Activated CD4-positive, alpha-beta T cell treated with anti-CD3 and anti-CD28 coated beads for 24 hours (primary cell): Measurements from ENCODE around the gene ZNF785.
A peak's percentile ranks its signal among the peaks of the same experiment; 100 is the strongest.
"Not testable (repeated sequence)": the region's sequence is repeated elsewhere in the genome, so short reads cannot be mapped to it uniquely, and the experiment has no call there.

Experiments
- DNase-seq, 2 donors: peaks; one replicate each; pipeline ENCODE4 v3.0.0-alpha.2; 2020; ENCODE audit warnings: low read depth in 2 of 2

ZNF785 gene

DNA sequence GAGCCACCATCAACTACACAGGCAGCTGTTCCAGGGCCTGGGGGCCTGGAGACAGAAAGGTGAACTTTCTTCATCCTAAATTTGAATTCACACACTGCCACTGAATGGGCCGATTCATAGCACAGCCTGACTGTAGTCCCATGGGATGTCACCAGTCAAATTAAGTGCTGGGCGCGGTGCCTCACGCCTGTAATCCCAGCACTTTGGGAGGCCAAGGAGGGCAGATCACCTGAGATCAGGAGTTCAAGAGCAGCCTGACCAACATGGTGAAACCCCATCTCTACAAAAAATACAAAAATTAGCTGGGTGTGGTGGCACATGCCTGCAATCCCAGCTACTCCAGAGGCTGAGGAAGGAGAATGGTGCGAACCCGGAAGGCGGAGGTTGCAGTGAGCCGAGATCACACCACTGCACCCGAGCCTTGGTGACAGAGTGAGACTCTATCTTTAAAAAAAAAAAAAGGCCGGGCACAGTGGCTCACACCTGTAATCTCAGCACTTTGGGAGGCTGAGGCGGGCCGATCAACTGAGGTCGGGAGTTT, 45.4 kb downstream of the ZNF785 start:
- not testable (repeated sequence) for DNase-seq

DNA sequence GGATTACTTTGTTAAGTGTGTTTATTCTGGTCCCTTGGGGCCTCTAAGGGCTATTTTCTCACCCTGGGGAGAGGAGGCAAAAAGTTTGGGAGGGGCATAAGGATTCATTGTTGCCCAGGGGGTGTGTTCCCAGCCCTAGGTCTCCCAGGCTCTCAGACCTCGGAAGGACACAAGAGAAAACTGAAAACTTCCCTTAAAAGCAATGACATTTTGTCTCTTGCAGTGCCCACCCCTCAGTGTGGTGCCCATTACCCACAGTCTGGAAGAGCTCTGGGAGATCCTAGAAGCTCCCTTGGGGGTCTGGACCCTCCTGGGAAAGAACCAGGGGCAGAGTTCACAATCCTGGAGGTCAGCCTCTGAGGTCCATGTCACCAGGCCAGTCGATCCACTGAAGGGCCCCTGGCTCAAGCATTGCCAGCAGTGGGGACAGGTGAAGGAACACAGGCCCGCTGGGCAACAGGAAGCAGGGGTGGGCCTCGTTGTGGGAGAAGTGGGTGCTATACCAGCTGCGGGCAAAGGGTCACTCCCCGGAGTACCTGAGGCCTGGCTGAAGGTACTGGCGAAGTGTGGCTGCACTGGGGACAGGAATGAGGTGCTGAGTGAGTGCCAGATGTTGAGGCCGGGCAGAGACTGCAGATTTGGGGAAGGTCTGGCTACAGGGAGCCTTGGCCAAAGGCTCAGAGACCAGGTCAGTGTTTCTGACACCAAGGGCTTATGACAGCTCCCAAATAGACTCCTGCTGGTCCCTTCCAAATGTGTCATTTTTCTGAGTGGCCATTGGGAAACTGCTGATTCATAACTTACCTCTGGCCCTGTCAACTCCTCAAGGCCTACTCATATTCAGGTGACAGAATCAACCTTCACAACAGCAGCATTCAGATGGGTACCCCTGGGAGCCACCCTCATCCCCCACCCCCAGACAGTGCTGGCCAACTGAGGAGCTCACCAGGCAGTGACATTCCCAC, 46.2 kb downstream of the ZNF785 start:
- DNase-seq: no peak

DNA sequence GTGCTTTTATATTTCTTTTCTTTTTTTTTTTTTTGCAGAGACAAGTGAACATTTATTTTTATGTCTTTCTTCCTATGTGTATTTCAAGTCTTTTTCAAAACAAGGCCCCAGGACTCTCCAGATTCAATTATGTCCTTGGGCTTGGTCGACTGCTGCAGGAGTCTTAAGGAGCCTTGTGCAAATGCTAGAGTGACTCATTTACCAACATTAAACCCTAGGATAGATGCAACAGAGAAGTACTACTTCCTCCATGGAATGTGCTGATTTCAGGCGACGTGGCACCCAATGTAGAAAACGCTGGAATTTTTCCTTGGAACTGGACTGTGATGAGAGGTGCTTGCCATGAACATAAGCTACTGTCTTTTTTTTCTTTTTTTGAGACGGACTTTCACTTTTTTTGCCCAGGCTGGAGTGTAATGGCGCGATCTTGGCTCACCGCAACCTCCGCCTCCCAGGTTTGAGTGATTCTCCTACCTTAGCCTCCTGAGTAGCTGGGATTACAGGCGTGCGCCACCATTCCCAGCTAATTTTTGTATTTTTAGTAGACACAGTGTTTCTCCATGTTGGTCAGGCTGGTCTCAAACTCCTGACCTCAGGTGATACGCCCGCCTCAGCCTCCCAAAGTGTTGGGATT, 49.0 kb downstream of the ZNF785 start:
- not testable (repeated sequence) for DNase-seq

DNA sequence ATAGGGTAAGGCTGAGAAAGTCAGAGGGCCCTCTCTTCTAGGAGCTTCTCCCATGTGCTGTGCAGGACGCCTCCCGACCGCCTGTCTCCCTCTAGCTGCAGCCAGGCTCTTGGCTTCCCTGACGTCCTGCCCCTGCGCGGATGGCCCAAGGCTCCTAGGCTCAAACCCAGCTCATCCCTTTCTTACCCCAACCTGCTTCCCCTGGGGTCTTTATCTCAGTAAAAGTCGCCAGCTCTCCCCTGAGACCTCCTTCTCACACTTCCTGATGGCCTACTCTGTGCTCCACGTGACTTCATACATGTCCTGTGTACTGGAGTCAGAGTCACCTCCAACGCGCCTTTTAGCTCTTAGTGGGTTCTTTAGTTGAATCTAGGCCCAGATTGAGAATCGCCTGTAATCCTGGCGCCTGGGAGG, 49.7 kb downstream of the ZNF785 start:
- peak in 1 of 2 donors; percentile 58 for DNase-seq

DNA sequence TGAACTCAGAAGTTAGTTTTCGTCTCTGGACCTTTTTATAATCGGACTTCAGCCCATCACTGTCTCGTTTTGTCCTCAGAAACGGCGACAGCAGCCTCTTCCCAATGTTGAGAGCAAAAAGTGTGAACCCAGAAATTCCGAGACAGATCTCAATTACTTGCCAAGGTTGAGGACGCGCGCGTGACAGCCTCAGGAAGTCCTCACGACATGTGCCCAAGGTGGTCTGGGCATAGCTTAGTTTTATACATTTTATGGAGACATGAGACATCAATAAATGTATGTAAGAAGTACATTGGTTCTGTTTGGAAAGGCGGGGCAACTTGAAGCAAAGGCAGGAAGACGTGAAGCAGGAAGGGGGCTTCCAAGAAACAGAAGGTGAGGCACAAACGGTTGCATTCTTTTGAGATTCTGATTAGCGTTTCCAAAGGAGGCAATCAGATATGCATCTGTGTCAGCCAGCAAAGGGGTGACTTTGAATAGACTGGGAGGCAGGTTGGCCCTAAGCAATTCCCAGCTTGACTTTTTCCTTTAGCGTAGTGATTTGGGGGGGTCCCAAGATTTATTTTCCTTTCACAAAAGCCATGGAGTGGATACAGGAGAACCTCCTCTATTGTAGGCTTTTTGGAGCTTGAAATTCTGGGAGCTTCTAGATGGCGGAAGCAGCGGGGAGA, 50.3 kb downstream of the ZNF785 start:
- no peak for DNase-seq

DNA sequence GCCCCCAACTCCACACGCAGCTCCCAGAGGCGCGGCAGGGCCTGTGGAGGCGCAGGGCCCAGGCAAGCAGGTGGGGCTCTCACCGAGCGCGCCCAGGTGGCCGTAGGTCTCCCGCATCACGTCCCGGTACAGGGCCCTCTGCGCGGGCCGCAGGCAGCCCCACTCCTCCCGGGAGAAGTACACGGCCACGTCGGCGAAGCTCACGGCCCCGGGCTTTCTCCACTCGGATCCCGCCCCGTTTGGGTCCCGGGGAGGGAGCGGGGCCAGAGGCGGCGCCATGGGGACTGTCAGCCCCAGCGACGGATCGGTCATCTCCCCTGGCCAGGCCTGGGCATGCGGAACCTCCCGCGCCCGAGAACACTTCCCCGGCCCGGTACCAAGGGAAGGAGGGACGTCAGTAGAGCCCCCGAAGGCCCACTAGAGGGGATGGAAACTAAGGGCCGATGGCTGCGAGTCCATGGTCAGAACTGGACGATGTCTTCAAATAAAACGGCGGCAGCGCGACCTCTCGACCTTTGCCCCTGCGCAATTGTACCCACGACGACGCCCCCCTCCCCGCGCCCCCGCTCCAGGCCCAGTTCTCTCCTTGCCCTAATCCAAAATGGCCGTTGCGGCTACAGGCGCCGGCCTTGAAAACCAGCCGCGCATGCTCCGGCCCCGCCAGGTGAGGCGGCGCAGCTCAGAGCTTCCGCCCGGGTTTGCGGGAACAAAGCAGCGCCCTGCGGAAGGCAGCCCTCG, 51.0 kb downstream of the ZNF785 start, which contains the start of gene ZNF747:
Gene ZNF747, minus strand, starts transcription at position 491 of the 738 bp plus-strand sequence. Its CDS starts 179 bp downstream, at position 312.
- DNase-seq: peak; percentile 86 to 87

DNA sequence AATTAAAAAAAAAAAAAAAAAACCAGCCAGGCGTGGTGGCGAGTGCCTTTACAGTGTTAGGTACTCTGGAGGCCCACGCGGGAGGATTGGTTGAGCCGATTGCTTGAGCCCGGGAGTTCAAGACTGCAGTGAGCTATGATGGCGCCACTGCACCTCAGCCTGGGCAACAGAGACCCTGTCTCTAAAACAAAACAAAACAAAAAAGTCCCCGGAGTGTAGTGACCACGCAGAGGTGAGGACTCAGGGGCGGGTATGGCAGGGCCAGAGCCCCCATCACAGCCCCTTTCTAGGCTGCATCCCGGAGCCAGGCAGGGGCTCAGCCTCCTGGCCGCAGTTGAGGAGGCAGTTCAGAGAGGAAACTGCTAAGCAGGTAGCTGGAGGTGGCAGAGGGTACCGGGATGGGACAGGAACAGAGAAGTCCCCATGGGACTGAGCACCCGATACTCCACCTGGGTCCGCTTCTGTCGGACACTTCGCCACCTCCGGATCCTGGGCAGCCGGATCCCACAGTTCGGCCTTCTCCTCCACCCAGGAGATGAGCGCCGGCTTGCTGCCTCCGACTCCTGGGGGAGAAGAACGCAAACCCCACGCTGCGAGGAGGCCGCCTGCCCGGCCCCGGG, 51.6 kb downstream of the ZNF785 start:
- DNase-seq: no peak

DNA sequence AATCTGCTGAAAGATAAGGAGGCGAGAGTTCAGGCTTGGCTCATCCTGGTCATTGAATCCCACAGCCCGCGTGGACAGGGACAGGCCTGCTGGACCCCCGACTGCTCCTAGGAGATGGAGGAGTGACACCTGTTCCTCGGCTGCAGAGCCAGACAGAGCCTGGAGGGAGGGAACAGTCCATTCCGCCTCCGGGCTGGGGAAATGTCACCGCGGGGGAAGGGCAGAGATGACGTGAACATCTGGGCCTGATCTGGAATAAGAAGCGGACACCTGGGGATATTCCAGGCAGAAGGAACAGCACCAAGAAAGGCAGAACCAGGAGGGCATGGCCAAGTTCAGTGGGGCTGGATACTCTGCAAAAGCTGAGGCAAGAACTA, 52.4 kb downstream of the ZNF785 start:
- DNase-seq: no peak

DNA sequence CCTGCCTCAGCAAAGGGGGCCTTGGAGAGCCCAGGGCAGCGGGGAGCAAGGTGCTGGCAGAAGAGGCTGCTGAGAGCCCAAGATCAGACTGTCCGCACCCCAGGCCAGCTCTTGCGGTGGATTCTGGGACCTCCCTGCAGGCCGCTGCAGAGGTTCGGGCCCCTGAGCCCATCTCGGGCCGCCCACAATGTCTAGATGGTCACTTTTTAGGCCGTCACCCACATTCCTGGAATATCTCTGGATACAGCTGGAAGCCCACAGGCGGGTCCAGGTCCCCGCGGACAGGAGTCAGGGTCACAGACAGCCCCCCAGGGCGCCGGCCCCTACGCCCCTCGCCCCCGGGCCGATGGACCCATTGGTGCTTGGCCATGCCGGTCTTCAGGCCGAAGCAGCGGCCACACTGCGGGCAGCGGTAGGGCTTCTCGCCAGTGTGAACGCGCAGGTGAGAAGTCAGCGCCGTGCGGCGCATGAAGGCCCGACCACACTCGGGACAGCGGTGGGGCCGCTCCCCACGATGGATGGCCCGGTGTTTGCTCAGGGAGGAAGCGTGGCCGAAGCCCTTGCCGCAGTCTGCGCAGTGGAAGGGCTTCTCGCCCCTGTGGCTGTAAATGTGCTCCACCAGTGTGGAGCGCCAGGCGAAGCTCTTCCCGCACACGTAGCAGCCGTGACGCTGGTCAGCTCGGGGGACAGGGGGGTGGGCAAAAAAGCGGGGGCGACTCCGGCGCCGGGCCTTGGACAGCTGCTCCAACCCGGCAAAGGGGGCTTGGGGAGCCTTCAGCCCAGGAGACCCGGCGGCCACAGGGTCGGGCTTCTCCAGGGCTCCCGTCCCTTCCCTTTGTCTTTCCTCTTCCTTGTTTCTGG, 53.0 kb downstream of the ZNF785 start:
- no peak for DNase-seq
